ENCODE measurements around the gene CRAT.

- TF ChIP-seq, protein P1, sequence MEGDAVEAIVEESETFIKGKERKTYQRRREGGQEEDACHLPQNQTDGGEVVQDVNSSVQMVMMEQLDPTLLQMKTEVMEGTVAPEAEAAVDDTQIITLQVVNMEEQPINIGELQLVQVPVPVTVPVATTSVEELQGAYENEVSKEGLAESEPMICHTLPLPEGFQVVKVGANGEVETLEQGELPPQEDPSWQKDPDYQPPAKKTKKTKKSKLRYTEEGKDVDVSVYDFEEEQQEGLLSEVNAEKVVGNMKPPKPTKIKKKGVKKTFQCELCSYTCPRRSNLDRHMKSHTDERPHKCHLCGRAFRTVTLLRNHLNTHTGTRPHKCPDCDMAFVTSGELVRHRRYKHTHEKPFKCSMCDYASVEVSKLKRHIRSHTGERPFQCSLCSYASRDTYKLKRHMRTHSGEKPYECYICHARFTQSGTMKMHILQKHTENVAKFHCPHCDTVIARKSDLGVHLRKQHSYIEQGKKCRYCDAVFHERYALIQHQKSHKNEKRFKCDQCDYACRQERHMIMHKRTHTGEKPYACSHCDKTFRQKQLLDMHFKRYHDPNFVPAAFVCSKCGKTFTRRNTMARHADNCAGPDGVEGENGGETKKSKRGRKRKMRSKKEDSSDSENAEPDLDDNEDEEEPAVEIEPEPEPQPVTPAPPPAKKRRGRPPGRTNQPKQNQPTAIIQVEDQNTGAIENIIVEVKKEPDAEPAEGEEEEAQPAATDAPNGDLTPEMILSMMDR (IDR thresholded peaks at IDR 0.05; ENCODE audit: poor library complexity), result no peak
- TF ChIP-seq EZH2phosphoT487 (IDR thresholded peaks at IDR 0.05; ENCODE audit: low read depth, severe bottlenecking, unreplicated experiment), result no peak
- TF ChIP-seq EZH2 (IDR thresholded peaks at IDR 0.05; ENCODE audit: borderline replicate concordance), result no peak
These were observed 34.5 kb downstream of the CRAT start for GRCh38 chr9:129075996-129076639.

All from hepatocyte (in vitro differentiated cells).